Mesothelial cell of epicardium (in vitro differentiated cells): Measurements from ENCODE around the gene ITLN2. TPM values are rescaled to one million over a fixed set of nuclear protein-coding genes. Genes with fewer than 3 reads are reported as not detected.
A peak's percentile ranks its signal among the peaks of the same experiment; 100 is the strongest.

ENCODE experiments used
- DNase-seq, 2 experiments: peaks; one replicate each; pipeline ENCODE4 v3.0.0; 2021; ENCODE audit warnings: low spot score in 2 of 2; ENCODE audit not compliant: unreplicated experiment in 2 of 2
- H3K27ac Mint-ChIP-seq: 2 replicates; pipeline ENCODE4 v1.8.0; 2021; ENCODE audit warnings: mixed read lengths
- H3K27me3 Mint-ChIP-seq: 2 replicates; pipeline ENCODE4 v1.8.0; 2021; ENCODE audit warnings: low read depth, mixed read lengths
- H3K36me3 Mint-ChIP-seq: 2 replicates; pipeline ENCODE4 v1.8.0; 2021; ENCODE audit warnings: mixed read lengths
- H3K4me1 Mint-ChIP-seq: 2 replicates; pipeline ENCODE4 v1.8.0; 2021; ENCODE audit warnings: mixed read lengths
- H3K4me3 Mint-ChIP-seq: 2 replicates; pipeline ENCODE4 v1.8.0; 2021; ENCODE audit warnings: mild to moderate bottlenecking, moderate library complexity, mixed read lengths
- H3K9me3 Mint-ChIP-seq: 2 replicates; pipeline ENCODE4 v1.8.0; 2021; ENCODE audit warnings: mixed read lengths
- total RNA-seq: library from RNA; stranded (reverse); gene quantifications from 3 replicates; pipeline ENCODE4 v1.2.1, GENCODE V29; 2021
- TF ChIP-seq, protein P1 (sequence below): fragments of 200-600 bp; sonication (generic); IDR thresholded peaks from one replicate; pipeline ENCODE4 v1.5.0; 2021; ENCODE audit warnings: antibody characterized with exemption; ENCODE audit not compliant: unreplicated experiment

Gene ITLN2
- total RNA-seq, 1 donor from 2014 or later: 0.72 TPM

GRCh38 chr1:160963521-160963920 is 8.9 kb upstream of the ITLN2 start:
- DNase-seq: no peak
- Mint-ChIP-seq H3K4me3 (no peak overlapping the region), H3K27ac (no peak overlapping the region), H3K4me1 (no peaks in the 10 kb centered on the region), H3K36me3 (no peaks in the 10 kb centered on the region), H3K27me3 (no peaks in the 10 kb centered on the region), H3K9me3 (no peaks in the 10 kb centered on the region)
- TF ChIP-seq, protein P1, sequence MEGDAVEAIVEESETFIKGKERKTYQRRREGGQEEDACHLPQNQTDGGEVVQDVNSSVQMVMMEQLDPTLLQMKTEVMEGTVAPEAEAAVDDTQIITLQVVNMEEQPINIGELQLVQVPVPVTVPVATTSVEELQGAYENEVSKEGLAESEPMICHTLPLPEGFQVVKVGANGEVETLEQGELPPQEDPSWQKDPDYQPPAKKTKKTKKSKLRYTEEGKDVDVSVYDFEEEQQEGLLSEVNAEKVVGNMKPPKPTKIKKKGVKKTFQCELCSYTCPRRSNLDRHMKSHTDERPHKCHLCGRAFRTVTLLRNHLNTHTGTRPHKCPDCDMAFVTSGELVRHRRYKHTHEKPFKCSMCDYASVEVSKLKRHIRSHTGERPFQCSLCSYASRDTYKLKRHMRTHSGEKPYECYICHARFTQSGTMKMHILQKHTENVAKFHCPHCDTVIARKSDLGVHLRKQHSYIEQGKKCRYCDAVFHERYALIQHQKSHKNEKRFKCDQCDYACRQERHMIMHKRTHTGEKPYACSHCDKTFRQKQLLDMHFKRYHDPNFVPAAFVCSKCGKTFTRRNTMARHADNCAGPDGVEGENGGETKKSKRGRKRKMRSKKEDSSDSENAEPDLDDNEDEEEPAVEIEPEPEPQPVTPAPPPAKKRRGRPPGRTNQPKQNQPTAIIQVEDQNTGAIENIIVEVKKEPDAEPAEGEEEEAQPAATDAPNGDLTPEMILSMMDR: no peak

DNA sequence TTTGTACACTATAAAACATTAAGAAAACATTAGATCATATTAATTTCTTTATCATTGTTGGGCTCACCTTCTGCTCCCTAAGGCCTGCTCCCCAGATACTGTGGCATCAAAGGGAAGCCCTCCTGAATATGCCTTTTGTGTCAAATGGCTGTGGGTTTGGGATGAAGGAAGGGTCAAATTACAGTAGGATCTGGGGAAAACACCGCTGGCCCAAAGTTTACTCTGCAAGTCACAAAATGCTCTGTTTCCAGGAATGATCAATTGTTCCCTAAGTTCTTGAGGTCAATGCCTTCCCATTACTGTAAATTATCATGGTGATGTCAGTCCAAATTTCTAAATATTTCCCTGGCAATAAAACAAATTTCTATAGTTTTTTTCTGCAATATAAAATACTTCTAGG is 6.8 kb upstream of the ITLN2 start:
- H3K27ac Mint-ChIP-seq: no peak overlapping the region
- TF ChIP-seq, protein P1: no peak
- H3K4me1 Mint-ChIP-seq: no peaks in the 10 kb centered on the region
- no peaks in the 10 kb centered on the region for H3K9me3 Mint-ChIP-seq
- H3K4me3 Mint-ChIP-seq: no peak overlapping the region
- no peaks in the 10 kb centered on the region for H3K27me3 Mint-ChIP-seq
- DNase-seq: no peak
- H3K36me3 Mint-ChIP-seq: no peaks in the 10 kb centered on the region

DNA sequence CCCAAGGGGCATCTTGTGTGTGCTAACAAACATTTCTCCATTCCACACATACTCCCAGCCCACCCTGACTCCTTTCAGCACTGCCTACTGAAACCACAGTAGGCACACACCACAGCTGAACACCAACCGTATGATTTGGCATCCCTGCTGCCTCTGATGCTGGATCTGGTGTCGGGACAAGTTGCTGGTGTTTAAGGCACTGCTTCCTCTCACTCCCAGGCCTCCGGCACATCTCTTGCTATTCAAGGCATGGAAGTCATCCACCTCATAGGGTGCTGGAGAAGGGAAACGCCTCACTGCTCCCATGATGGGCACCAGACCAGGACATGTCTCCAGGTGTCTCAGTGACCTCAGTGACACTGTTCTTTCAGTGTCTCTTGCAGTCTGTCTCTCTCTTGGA is 2.4 kb upstream of the ITLN2 start:
- no peak overlapping the region for H3K27ac Mint-ChIP-seq
- TF ChIP-seq, protein P1: no peak

DNA sequence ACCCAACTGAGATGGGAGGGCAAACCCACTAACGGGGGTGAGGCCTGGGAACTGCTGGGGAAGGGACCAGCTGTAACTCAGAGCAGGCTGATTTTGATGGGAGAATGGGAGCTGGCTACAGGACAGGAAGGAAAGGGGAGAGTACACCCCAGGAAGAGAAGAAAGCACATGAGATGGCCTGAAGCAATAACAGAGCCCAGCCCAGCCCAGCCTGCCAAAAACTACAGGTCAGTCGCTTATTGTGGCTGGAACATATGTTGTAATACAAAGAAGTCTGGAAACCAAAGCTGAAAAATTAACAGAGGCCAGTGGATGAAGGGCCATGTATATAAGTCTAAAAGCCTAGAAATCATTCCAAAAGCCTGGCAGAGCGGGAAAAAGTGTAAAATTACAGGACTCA is 1.6 kb downstream of the ITLN2 start:
- H3K4me1 Mint-ChIP-seq: peaks cover 17% of the 10 kb centered on the region
- H3K9me3 Mint-ChIP-seq: no peaks in the 10 kb centered on the region
- no peak overlapping the region for H3K27ac Mint-ChIP-seq
- no peaks in the 10 kb centered on the region for H3K36me3 Mint-ChIP-seq
- no peak overlapping the region for H3K4me3 Mint-ChIP-seq
- DNase-seq: no peak
- TF ChIP-seq, protein P1: no peak
- H3K27me3 Mint-ChIP-seq: no peaks in the 10 kb centered on the region

More for the DNA sequence above, 2.4 kb upstream of the ITLN2 start:
- Mint-ChIP-seq H3K4me1 (peaks cover 4% of the 10 kb centered on the region), H3K9me3 (no peaks in the 10 kb centered on the region), H3K27me3 (no peaks in the 10 kb centered on the region), H3K36me3 (no peaks in the 10 kb centered on the region), H3K4me3 (no peak overlapping the region)
- no peak for DNase-seq

DNA sequence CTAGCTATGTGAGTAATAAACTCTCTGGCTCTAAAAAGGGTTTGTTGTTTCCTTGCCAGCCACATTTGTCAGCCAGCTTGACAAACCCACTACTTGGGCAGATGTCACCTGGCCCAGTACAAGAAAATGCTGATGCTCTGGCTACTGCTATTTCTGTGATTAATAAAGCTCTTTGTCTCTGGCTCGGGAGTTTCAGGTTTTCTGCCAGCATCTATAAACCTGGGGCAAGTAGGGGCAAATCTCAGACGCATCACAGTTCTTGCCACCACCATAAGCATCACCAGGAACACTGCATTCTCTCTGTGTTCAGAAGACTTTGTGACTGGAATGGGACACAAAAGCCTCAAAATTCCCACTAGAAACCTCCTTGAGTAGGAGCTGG is 2.5 kb downstream of the ITLN2 start:
- H3K36me3 Mint-ChIP-seq: no peaks in the 10 kb centered on the region
- H3K4me1 Mint-ChIP-seq: peaks cover 26% of the 10 kb centered on the region
- H3K27me3 Mint-ChIP-seq: no peaks in the 10 kb centered on the region
- peak overlapping the region; percentile 35 for H3K27ac Mint-ChIP-seq
- TF ChIP-seq, protein P1: no peak
- H3K4me3 Mint-ChIP-seq: no peak overlapping the region
- DNase-seq: no peak
- H3K9me3 Mint-ChIP-seq: no peaks in the 10 kb centered on the region
